Adrenal gland (tissue), 12 donors: ENCODE measurements around the gene CCNY. TPM values are rescaled to one million over a fixed set of nuclear protein-coding genes. Genes with fewer than 3 reads are reported as not detected.

ENCODE experiments used
- DNase-seq, 7 donors: peaks; one replicate each; pipeline ENCODE4 v3.0.0-alpha.2; 2019 to 2020
- H3K27ac ChIP-seq, 5 donors: fragments of 200-600 bp; sonication (generic) in 4 of 5; 1 replicate in 3 of 5; 2 replicates in 2 of 5; pipeline versions ENCODE4 v1.5.1 to v1.8.0; 2016 to 2020; ENCODE audit warnings: mild to moderate bottlenecking in 1 of 5
- H3K27me3 ChIP-seq: fragments of 200-600 bp; 2 replicates; pipeline ENCODE4 v1.8.0; 2021
- H3K36me3 ChIP-seq, 2 donors: fragments of 200-600 bp; replicated peaks in 1 of 2; 1 replicate in 1 of 2; 2 replicates in 1 of 2; pipeline versions ENCODE4 v1.5.1 to v1.8.0; 2018 to 2022
- H3K4me1 ChIP-seq, 2 donors: fragments of 200-600 bp; replicated peaks in 1 of 2; 1 replicate in 1 of 2; 2 replicates in 1 of 2; pipeline versions ENCODE4 v1.5.1 to v1.8.0; 2018 to 2021
- H3K4me3 ChIP-seq, 4 donors: fragments of 200-600 bp; sonication (generic) in 3 of 4; one replicate each; pipeline ENCODE4 v1.5.1; 2016 to 2018
- H3K9me3 ChIP-seq, 3 donors: fragments of 200-600 bp; sonication (generic) in 1 of 3; replicated peaks in 1 of 3; 1 replicate in 2 of 3; 2 replicates in 1 of 3; pipeline versions ENCODE4 v1.5.1 to v1.8.0; 2016 to 2021
- CTCF ChIP-seq, 6 experiments: fragments of 450-650 bp in 4 of 6; fragments of 200-600 bp in 2 of 6; sonication (generic) in 1 of 6; IDR thresholded peaks; 1 replicate in 5 of 6; 2 replicates in 1 of 6; pipeline versions ENCODE4 v1.5.1 to v1.8.0; 2016 to 2021; ENCODE audit warnings: antibody characterized with exemption in 6 of 6, mild to moderate bottlenecking in 2 of 6, moderate library complexity in 1 of 6
- POLR2A ChIP-seq, 2 donors: fragments of 450-650 bp; IDR thresholded peaks; one replicate each; pipeline ENCODE4 v1.6.1; 2017; ENCODE audit warnings: antibody characterized with exemption in 2 of 2, mild to moderate bottlenecking in 2 of 2, moderate library complexity in 1 of 2
- WGBS, 4 donors: extraction: QIAGEN DNeasy Blood & Tissue Kit in 2 of 4; methylation state at CpG; one replicate each; pipeline versions ENCODE4 v1.1.5 to v1.1.7; 2013 to 2017; 5-methylcytosine and 5-hydroxymethylcytosine counted together
- intact Hi-C, 2 donors: fragments of 100-400 bp; cut with DNase I; formaldehyde crosslinking; loops; one replicate each; pipeline versions ENCODE4 v1.14.1 to v1.15.0; 2022 to 2023
- polyA plus RNA-seq, 3 donors: library from polyadenylated mRNA; stranded (reverse); fragments of 200-250 nt in 2 of 3; fragments of 350-450 nt in 1 of 3; fragmentation: Illumina TruSeq in 1 of 3; extraction: RNeasy Lipid Tissue Mini Kit (QIAGEN cat#74804) in 1 of 3; gene quantifications; one replicate each; pipeline ENCODE4 v1.2.3, GENCODE V29; 2013 to 2014
- total RNA-seq, 9 donors: library from RNA; depleted of rRNA in 4 of 9; stranded (reverse); fragments of >200 nt in 4 of 9; fragments of 120-200 nt in 1 of 9; fragmentation: NEBNext Ultra II Directional in 1 of 9; extraction: Animal tissue kit (Norgen Biotek cat#: 25700) in 1 of 9; gene quantifications; one replicate each; pipeline versions ENCODE4 v1.1.0 to v1.2.4, GENCODE V29; 2013 to 2023
- donor health status: healthy with polysubstance abuse.
- donor health status: Bipolar disorder and iron deficiency.
- donor health status: DM: yes; HTN: yes; CAD: no.
- donor health status: DM: no; HTN: no; CAD: no.
- donor health status: DM: no; HTN: no; CAD: no.
- donor health status: DM: yes; HTN: yes; CAD: no.

The CCNY gene
- total and polyA plus RNA-seq, 12 donors, result 18.3 to 87.0 (median 45.2) TPM

- TF ChIP-seq POLR2A (IDR thresholded peaks at IDR 0.05), result no peak
- no peak for TF ChIP-seq CTCF (IDR thresholded peaks at IDR 0.05)
- intact Hi-C loops, result no loop called here
- H3K9me3 ChIP-seq, result no peaks in the 10 kb centered on the region
- H3K27ac ChIP-seq, result no peak overlapping the region
- H3K4me1 ChIP-seq, result no peaks in the 10 kb centered on the region
- WGBS, 4 donors, result 76 to 83% (median 80%) methylated on average over 3 of the region's 3 CpGs
- DNase-seq, result no peak
- H3K36me3 ChIP-seq, result no peaks in the 10 kb centered on the region
- no peaks in the 10 kb centered on the region for H3K27me3 ChIP-seq
- no peak overlapping the region for H3K4me3 ChIP-seq
These were observed 96.6 kb downstream of the CCNY start for GRCh38 chr10:35432781-35433338.

- Histone ChIP-seq H3K4me1 (no peaks in the 10 kb centered on the region), H3K27ac (no peak overlapping the region), H3K27me3 (no peaks in the 10 kb centered on the region), H3K4me3 (no peak overlapping the region), H3K36me3 (no peaks in the 10 kb centered on the region), H3K9me3 (peaks cover 0 to 4% (median 0%) of the 10 kb centered on the region in 3 donors)
- intact Hi-C loops, result no loop called here
- 87 to 92% (median 89%) methylated on average over 7 of the region's 7 CpGs for WGBS, 4 donors
- TF ChIP-seq CTCF (IDR thresholded peaks at IDR 0.05), result no peak
- no peak for DNase-seq
These were observed 97.6 kb downstream of the CCNY start for GRCh38 chr10:35433851-35434426.

GRCh38 chr10:35434533-35434932 lies 98.2 kb downstream of the CCNY start:
- no peak for DNase-seq
- no peak overlapping the region for H3K27ac ChIP-seq
- intact Hi-C loops, result no loop called here
- no peak for TF ChIP-seq CTCF (IDR thresholded peaks at IDR 0.05)
- no peak for TF ChIP-seq POLR2A (IDR thresholded peaks at IDR 0.05)
- no peaks in the 10 kb centered on the region for H3K36me3 ChIP-seq
- 87 to 97% (median 93%) methylated on average over 1 of the region's 1 CpG for WGBS, 4 donors
- H3K4me1 ChIP-seq, result no peaks in the 10 kb centered on the region
- peaks cover 0 to 9% (median 0%) of the 10 kb centered on the region in 3 donors for H3K9me3 ChIP-seq
- H3K4me3 ChIP-seq, result no peak overlapping the region
- no peaks in the 10 kb centered on the region for H3K27me3 ChIP-seq

GRCh38 chr10:35435824-35436223 lies 99.5 kb downstream of the CCNY start:
- no peaks in the 10 kb centered on the region for H3K27me3 ChIP-seq
- no peak for TF ChIP-seq POLR2A (IDR thresholded peaks at IDR 0.05)
- no peak for TF ChIP-seq CTCF (IDR thresholded peaks at IDR 0.05)
- peaks cover 0 to 9% (median 0%) of the 10 kb centered on the region in 3 donors for H3K9me3 ChIP-seq
- H3K4me3 ChIP-seq, result no peak overlapping the region
- WGBS, 4 donors, result 73 to 85% (median 77%) methylated on average over 4 of the region's 4 CpGs
- H3K4me1 ChIP-seq, result no peaks in the 10 kb centered on the region
- intact Hi-C loops, result no loop called here
- no peak for DNase-seq
- no peaks in the 10 kb centered on the region for H3K36me3 ChIP-seq
- no peak overlapping the region for H3K27ac ChIP-seq
